GM12873 (cell line): Measurements from ENCODE around the gene MAP3K7CL.

Source experiments
- CTCF ChIP-seq: IDR thresholded peaks from 2 replicates; pipeline ENCODE4 v1.5.1; 2012; ENCODE audit warnings: low read depth, mild to moderate bottlenecking, moderate library complexity, low read length, control low read depth; ENCODE audit not compliant: insufficient read depth; ENCODE audit errors: missing control alignments

MAP3K7CL gene

GRCh38 chr21:29130270-29130969 is at the start of gene MAP3K7CL:
TSS of gene MAP3K7CL (plus strand) at chr21:29130644. CDS start at chr21:29133345, 2,701 bp downstream.
- TF ChIP-seq CTCF: no peak

- no peak for TF ChIP-seq CTCF
These were observed 48.2 kb upstream of the MAP3K7CL start for GRCh38 chr21:29082046-29082815.

GRCh38 chr21:29083306-29083705 is 47.1 kb upstream of the MAP3K7CL start:
- TF ChIP-seq CTCF: no peak

- TF ChIP-seq CTCF: no peak
These were observed 46.1 kb upstream of the MAP3K7CL start for GRCh38 chr21:29084372-29084771.

- no peak for TF ChIP-seq CTCF
These were observed 45.2 kb upstream of the MAP3K7CL start for GRCh38 chr21:29085106-29085752.

- TF ChIP-seq CTCF: no peak
These were observed 39.4 kb upstream of the MAP3K7CL start for GRCh38 chr21:29091033-29091432.

GRCh38 chr21:29092102-29092959 is 38.1 kb upstream of the MAP3K7CL start:
- no peak for TF ChIP-seq CTCF
